Measurements from ENCODE around the gene THSD4. TPM values are rescaled to one million over a fixed set of nuclear protein-coding genes. Genes with fewer than 3 reads are reported as not detected.
"Not testable (repeated sequence)": the region's sequence is repeated elsewhere in the genome, so short reads cannot be mapped to it uniquely, and the experiment has no call there.

Gene THSD4
- total RNA-seq, 5 donors from 2014 or later (not counting 1 experiment from before 2014, with no cell fraction given), result 0.03 to 0.23 (median 0.18) TPM; not detected in 2

GRCh38 chr15:71723344-71723743 lies 608.1 kb downstream of the THSD4 start:
- POLR2A ChIA-PET, result no interaction called here
- H3K4me3 Mint-ChIP-seq, result no peak overlapping the region

DNA sequence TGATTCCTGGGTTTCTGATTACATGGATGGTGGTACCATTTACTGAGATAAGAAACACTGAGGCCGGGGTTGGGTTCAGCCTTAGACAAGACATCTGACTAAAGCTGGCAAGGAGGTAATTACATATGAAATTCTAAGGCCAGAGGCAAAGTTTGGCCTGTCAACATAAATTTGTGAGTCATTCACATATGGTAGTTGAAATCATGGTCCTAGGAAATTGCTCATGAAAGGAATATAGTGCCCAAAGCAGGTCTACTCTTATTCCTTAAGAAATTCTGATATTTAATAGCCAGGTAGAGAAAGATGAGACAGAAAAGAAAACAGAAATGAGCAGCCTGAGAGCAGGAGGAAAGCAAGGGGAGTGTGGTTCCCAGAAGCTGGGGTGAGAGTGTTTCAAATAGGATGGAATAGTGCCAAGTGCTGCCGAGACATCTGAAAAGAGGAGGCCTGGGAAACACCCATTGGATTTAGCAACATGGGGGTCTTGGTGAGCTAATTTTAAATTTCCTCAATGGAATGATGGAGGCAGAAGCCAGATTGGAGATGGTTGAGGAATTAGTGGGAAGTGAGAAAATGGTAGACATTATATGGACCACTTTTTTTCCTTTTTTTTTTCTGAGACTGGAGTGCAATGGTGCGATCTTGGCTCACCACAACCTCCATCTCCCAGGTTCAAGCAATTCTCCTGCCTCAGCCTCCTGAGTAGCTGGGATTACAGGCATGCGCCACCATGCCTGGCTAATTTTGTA lies 610.1 kb downstream of the THSD4 start:
- H3K36me3 Mint-ChIP-seq; ATAC-seq (replicated peaks in 1 of 4); CTCF ChIA-PET: not testable (repeated sequence)

More at GRCh38 chr15:71723344-71723743, 608.1 kb downstream of the THSD4 start:
- no peak for DNase-seq
- CTCF ChIA-PET, result interaction anchor here in 1 of 2 donors (0.6 kb wide), 1 partner anchor 147 kb away, joined by 3 read pairs; no protein-coding TSS in a partner anchor
- Mint-ChIP-seq H3K27me3 (peaks cover 10 to 13% of the 10 kb centered on the region in 2 donors), H3K4me1 (no peaks in the 10 kb centered on the region), H3K36me3 (no peaks in the 10 kb centered on the region), H3K9me3 (no peaks in the 10 kb centered on the region), H3K27ac (no peak overlapping the region)
- ATAC-seq (replicated peaks in 1 of 4), result no peak
- Histone ChIP-seq H3K9me3 (no peaks in the 10 kb centered on the region), H3K4me3 (ENCODE audit: control insufficient read depth in 1 of 2, extremely low read depth in 1 of 2, low read length in 1 of 2) (no peak overlapping the region), H3K36me3 (ENCODE audit: control insufficient read depth in 2 of 2, extremely low read depth in 1 of 2, insufficient read depth in 1 of 2, low read length in 1 of 2) (no peaks in the 10 kb centered on the region), H3K27me3 (replicated peaks in 1 of 2; ENCODE audit: control insufficient read depth in 2 of 2, extremely low read depth in 1 of 2, insufficient read depth in 2 of 2, low read length in 1 of 2) (peaks cover 0 to 4% of the 10 kb centered on the region in 2 experiments), H3K27ac (ENCODE audit: low read length) (no peak overlapping the region), H3K4me1 (ENCODE audit: control insufficient read depth in 1 of 2, extremely low read depth in 1 of 2, insufficient read depth in 2 of 2, low read length in 2 of 2) (no peaks in the 10 kb centered on the region)

DNA sequence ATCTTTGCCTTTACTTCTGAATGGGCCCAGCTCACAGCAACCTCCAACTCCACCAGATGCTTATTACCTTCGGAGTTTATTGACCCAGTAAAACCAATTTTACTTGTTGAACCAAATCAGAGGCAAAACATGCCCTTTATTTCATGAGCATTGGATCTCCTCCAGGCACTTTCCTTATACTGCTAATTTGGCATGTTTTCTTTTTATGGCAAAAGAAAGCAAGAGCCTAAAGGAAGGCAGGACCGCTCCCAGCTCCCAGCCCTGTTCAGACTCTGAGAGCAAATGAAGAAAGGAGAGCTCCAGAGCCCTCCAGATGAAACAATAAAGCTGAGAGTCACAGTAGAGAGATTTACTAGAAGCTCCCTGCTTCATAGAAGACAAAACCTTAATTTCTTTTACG lies 613.6 kb downstream of the THSD4 start:
- Mint-ChIP-seq H3K9me3 (no peaks in the 10 kb centered on the region), H3K4me1 (no peaks in the 10 kb centered on the region), H3K36me3 (no peaks in the 10 kb centered on the region), H3K27ac (no peak overlapping the region), H3K4me3 (no peak overlapping the region), H3K27me3 (peaks cover 16 to 21% of the 10 kb centered on the region in 2 donors)
- Histone ChIP-seq H3K36me3 (ENCODE audit: control insufficient read depth in 2 of 2, extremely low read depth in 1 of 2, insufficient read depth in 1 of 2, low read length in 1 of 2) (no peaks in the 10 kb centered on the region), H3K4me3 (ENCODE audit: control insufficient read depth in 1 of 2, extremely low read depth in 1 of 2, low read length in 1 of 2) (no peak overlapping the region), H3K4me1 (ENCODE audit: control insufficient read depth in 1 of 2, extremely low read depth in 1 of 2, insufficient read depth in 2 of 2, low read length in 2 of 2) (no peaks in the 10 kb centered on the region), H3K9me3 (no peaks in the 10 kb centered on the region), H3K27ac (ENCODE audit: low read length) (no peak overlapping the region), H3K27me3 (replicated peaks in 1 of 2; ENCODE audit: control insufficient read depth in 2 of 2, extremely low read depth in 1 of 2, insufficient read depth in 2 of 2, low read length in 1 of 2) (peaks cover 0 to 5% of the 10 kb centered on the region in 2 experiments)
- ChIA-PET CTCF (no interaction called here), POLR2A (no interaction called here)
- WGBS (ENCODE audit: insufficient coverage), result 88% methylated on average over 1 of the region's 3 CpGs
- ATAC-seq (replicated peaks in 1 of 4) (no peak), DNase-seq (no peak)

More for the DNA sequence above, 610.1 kb downstream of the THSD4 start:
- H3K4me1 Mint-ChIP-seq; H3K4me3 Mint-ChIP-seq; H3K27me3 ChIP-seq (replicated peaks in 1 of 2; ENCODE audit: control insufficient read depth in 2 of 2, extremely low read depth in 1 of 2, insufficient read depth in 2 of 2, low read length in 1 of 2); H3K36me3 ChIP-seq (ENCODE audit: control insufficient read depth in 2 of 2, extremely low read depth in 1 of 2, insufficient read depth in 1 of 2, low read length in 1 of 2); H3K9me3 ChIP-seq; DNase-seq; H3K4me1 ChIP-seq (ENCODE audit: control insufficient read depth in 1 of 2, extremely low read depth in 1 of 2, insufficient read depth in 2 of 2, low read length in 2 of 2); POLR2A ChIA-PET; H3K9me3 Mint-ChIP-seq; H3K27ac Mint-ChIP-seq; H3K4me3 ChIP-seq (ENCODE audit: control insufficient read depth in 1 of 2, extremely low read depth in 1 of 2, low read length in 1 of 2); H3K27ac ChIP-seq (ENCODE audit: low read length): not testable (repeated sequence)
- 93% methylated on average over 2 of the region's 4 CpGs for WGBS (ENCODE audit: insufficient coverage)
- peaks cover 5 to 13% of the 10 kb centered on the region in 2 donors for H3K27me3 Mint-ChIP-seq

DNA sequence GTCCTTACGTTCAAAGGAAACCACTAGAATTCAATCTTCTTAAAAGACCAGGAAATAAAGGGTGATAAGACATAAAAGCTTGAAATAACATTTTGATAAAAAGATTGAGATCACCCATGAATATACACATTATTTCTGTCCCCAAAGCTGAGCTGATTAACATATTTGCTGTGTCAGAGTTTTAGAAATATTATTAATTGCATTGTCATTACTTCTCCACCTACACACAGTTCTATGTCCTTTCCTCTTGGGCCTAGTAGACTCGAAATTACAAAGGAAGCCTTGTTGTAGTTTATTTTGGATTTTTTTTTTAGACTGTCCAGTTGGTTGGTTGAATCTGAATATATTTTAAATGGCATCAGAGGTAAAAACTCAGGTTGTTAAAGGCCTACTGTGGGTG lies 614.0 kb downstream of the THSD4 start:
- Histone ChIP-seq H3K36me3 (ENCODE audit: control insufficient read depth in 2 of 2, extremely low read depth in 1 of 2, insufficient read depth in 1 of 2, low read length in 1 of 2) (no peaks in the 10 kb centered on the region), H3K27me3 (replicated peaks in 1 of 2; ENCODE audit: control insufficient read depth in 2 of 2, extremely low read depth in 1 of 2, insufficient read depth in 2 of 2, low read length in 1 of 2) (peaks cover 0 to 5% of the 10 kb centered on the region in 2 experiments), H3K27ac (ENCODE audit: low read length) (no peak overlapping the region), H3K4me3 (ENCODE audit: control insufficient read depth in 1 of 2, extremely low read depth in 1 of 2, low read length in 1 of 2) (no peak overlapping the region), H3K9me3 (no peaks in the 10 kb centered on the region), H3K4me1 (ENCODE audit: control insufficient read depth in 1 of 2, extremely low read depth in 1 of 2, insufficient read depth in 2 of 2, low read length in 2 of 2) (no peaks in the 10 kb centered on the region)
- Mint-ChIP-seq H3K9me3 (no peaks in the 10 kb centered on the region), H3K27me3 (peaks cover 19 to 21% of the 10 kb centered on the region in 2 donors), H3K4me3 (no peak overlapping the region), H3K36me3 (no peaks in the 10 kb centered on the region), H3K4me1 (no peaks in the 10 kb centered on the region), H3K27ac (no peak overlapping the region)
- ATAC-seq (replicated peaks in 1 of 4) (no peak), DNase-seq (no peak)
- POLR2A ChIA-PET, result no interaction called here
- CTCF ChIA-PET, result no interaction called here
- no CpG with 5 or more reads among the region's 2 CpGs for WGBS (ENCODE audit: insufficient coverage)

DNA sequence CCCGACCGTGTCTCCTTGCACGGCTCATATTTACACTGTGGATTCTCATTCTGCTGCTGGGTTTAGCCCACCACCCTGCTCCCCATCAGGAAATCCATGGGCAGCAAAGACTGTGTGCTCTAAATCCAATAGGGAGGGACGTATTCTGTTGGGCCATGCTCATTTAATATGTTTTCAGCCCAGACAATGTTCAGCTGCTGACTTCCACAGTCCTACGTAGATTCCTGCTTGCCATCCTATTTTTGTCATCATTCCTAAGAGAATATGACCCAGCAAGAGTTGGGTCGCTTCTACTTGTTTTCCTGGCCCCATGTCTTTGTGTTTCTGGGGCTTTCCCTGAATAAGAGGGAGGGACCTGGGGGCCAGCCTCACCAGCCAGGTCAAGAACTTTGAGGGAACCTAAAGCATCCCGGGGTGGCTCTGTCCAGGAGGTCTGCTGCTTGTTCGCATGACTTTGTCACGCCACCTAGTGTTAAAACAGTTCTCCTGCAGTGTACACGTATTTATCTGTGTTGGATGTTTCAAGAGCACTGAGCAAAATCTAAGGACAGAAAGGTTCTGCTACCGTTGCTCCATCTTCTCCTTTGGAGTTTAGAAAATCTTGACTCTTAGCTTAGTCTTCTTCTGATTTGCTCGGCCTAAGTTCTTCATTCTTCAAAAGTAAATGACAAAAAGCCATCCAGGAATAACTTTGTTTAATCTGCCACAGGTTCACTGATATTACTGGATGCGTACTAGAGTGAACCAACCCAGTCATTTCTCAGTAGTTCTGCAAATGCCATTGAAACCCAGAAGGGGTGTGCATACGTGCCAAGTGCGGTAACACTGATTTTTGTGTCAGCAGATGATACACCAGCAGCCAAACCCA lies 615.2 kb downstream of the THSD4 start:
- peaks cover 20 to 21% of the 10 kb centered on the region in 2 donors for H3K27me3 Mint-ChIP-seq
- H3K4me3 Mint-ChIP-seq, result no peak overlapping the region
- H3K27me3 ChIP-seq (replicated peaks in 1 of 2; ENCODE audit: control insufficient read depth in 2 of 2, extremely low read depth in 1 of 2, insufficient read depth in 2 of 2, low read length in 1 of 2), result peaks cover 0 to 5% of the 10 kb centered on the region in 2 experiments
- H3K27ac Mint-ChIP-seq, result no peak overlapping the region
- H3K9me3 Mint-ChIP-seq, result no peaks in the 10 kb centered on the region
- H3K4me3 ChIP-seq (ENCODE audit: control insufficient read depth in 1 of 2, extremely low read depth in 1 of 2, low read length in 1 of 2), result no peak overlapping the region
- H3K4me1 Mint-ChIP-seq, result no peaks in the 10 kb centered on the region
- no peak for ATAC-seq (replicated peaks in 1 of 4)
- DNase-seq, result peak in 6 of 35 experiments; percentile 1 to 48 (median 2)
- no peak overlapping the region for H3K27ac ChIP-seq (ENCODE audit: low read length)
- ChIA-PET CTCF (interaction anchor here in 1 of 2 donors (1.4 to 2.2 kb wide), 2 partner anchors 9 to 13 kb away, joined by 3 to 6 read pairs; no protein-coding TSS in a partner anchor), POLR2A (no interaction called here)
- no peaks in the 10 kb centered on the region for H3K36me3 Mint-ChIP-seq
- no peaks in the 10 kb centered on the region for H3K4me1 ChIP-seq (ENCODE audit: control insufficient read depth in 1 of 2, extremely low read depth in 1 of 2, insufficient read depth in 2 of 2, low read length in 2 of 2)
- no peaks in the 10 kb centered on the region for H3K36me3 ChIP-seq (ENCODE audit: control insufficient read depth in 2 of 2, extremely low read depth in 1 of 2, insufficient read depth in 1 of 2, low read length in 1 of 2)
- no peaks in the 10 kb centered on the region for H3K9me3 ChIP-seq
- WGBS (ENCODE audit: insufficient coverage), result 34% methylated on average over 9 of the region's 15 CpGs

DNA sequence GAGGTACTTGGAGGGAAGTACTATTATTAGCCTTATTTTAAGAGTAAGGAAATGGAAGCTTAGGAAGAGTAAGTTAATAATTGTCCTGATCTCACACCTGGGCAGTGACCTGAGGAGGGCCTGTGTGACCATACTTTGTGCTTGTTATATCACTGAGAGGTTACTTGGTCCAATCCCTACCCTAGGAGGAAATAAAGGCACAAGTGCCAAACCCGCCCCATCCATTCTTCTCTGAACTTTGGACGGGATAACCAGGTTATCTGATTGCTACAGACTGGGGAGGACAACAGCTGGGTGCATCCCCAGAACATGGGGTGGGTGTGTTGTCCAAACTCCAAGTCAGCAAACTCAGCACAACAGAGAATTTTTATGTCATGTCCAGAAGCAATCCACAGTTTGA lies 617.4 kb downstream of the THSD4 start:
- Histone ChIP-seq H3K4me3 (ENCODE audit: control insufficient read depth in 1 of 2, extremely low read depth in 1 of 2, low read length in 1 of 2) (no peak overlapping the region), H3K27ac (ENCODE audit: low read length) (no peak overlapping the region), H3K9me3 (no peaks in the 10 kb centered on the region), H3K36me3 (ENCODE audit: control insufficient read depth in 2 of 2, extremely low read depth in 1 of 2, insufficient read depth in 1 of 2, low read length in 1 of 2) (no peaks in the 10 kb centered on the region), H3K27me3 (replicated peaks in 1 of 2; ENCODE audit: control insufficient read depth in 2 of 2, extremely low read depth in 1 of 2, insufficient read depth in 2 of 2, low read length in 1 of 2) (peaks cover 0 to 7% of the 10 kb centered on the region in 2 experiments), H3K4me1 (ENCODE audit: control insufficient read depth in 1 of 2, extremely low read depth in 1 of 2, insufficient read depth in 2 of 2, low read length in 2 of 2) (no peaks in the 10 kb centered on the region)
- Mint-ChIP-seq H3K36me3 (no peaks in the 10 kb centered on the region), H3K27me3 (peaks cover 24 to 25% of the 10 kb centered on the region in 2 donors), H3K9me3 (no peaks in the 10 kb centered on the region), H3K4me3 (no peak overlapping the region), H3K27ac (no peak overlapping the region), H3K4me1 (no peaks in the 10 kb centered on the region)
- DNase-seq (no peak), ATAC-seq (replicated peaks in 1 of 4) (no peak)
- CTCF ChIA-PET, result interaction anchor here in 1 of 2 donors (1.1 kb wide), 1 partner anchor 19 kb away, joined by 3 read pairs; no protein-coding TSS in a partner anchor
- POLR2A ChIA-PET, result no interaction called here
- WGBS (ENCODE audit: insufficient coverage), result no CpG with 5 or more reads among the region's 2 CpGs

Data from T-cell (primary cell).